ENCODE measurements around the gene TMTC2.

Gene TMTC2

DNA sequence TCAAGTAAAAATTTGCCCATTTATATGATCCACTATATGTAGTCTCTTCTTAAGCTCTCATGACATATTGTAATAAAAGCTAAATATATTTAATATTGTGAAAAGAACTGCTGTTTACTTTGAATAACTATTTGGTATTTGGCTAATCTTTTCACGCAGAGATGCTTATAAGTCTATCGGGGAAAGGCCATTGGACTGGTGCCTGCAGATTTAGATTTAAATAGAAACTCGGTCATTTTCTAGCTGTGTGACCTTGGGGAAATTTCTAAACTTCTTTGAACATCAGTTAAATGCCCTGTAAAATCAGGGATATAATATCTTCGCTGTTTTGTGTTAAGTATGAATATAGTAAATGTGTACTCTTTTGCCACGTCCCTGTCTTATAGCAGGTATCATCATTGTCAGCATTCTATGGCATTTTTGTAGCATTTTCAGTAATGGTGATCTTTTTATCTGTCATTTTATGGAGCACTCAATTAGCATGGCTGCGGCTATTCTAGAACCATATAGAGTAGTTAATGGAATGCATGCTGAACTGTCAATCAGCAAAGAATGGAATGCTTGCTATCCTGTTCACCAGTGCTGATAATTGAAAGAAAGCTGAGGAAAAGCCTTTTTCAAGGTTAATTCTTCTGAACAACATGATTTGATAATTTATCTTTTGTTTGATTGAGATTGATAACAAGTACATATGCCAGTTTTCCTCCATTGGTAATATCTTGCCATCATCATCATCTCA, 181.2 kb downstream of the TMTC2 start:
- TF ChIP-seq, protein P1, sequence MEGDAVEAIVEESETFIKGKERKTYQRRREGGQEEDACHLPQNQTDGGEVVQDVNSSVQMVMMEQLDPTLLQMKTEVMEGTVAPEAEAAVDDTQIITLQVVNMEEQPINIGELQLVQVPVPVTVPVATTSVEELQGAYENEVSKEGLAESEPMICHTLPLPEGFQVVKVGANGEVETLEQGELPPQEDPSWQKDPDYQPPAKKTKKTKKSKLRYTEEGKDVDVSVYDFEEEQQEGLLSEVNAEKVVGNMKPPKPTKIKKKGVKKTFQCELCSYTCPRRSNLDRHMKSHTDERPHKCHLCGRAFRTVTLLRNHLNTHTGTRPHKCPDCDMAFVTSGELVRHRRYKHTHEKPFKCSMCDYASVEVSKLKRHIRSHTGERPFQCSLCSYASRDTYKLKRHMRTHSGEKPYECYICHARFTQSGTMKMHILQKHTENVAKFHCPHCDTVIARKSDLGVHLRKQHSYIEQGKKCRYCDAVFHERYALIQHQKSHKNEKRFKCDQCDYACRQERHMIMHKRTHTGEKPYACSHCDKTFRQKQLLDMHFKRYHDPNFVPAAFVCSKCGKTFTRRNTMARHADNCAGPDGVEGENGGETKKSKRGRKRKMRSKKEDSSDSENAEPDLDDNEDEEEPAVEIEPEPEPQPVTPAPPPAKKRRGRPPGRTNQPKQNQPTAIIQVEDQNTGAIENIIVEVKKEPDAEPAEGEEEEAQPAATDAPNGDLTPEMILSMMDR (IDR thresholded peaks at IDR 0.05; ENCODE audit: low read length, missing control alignments): no peak
- H3K4me3 ChIP-seq (replicated peaks; ENCODE audit: low read depth, low read length): no peak overlapping the region
- DNase-seq (ENCODE audit: low read depth): no peak

DNA sequence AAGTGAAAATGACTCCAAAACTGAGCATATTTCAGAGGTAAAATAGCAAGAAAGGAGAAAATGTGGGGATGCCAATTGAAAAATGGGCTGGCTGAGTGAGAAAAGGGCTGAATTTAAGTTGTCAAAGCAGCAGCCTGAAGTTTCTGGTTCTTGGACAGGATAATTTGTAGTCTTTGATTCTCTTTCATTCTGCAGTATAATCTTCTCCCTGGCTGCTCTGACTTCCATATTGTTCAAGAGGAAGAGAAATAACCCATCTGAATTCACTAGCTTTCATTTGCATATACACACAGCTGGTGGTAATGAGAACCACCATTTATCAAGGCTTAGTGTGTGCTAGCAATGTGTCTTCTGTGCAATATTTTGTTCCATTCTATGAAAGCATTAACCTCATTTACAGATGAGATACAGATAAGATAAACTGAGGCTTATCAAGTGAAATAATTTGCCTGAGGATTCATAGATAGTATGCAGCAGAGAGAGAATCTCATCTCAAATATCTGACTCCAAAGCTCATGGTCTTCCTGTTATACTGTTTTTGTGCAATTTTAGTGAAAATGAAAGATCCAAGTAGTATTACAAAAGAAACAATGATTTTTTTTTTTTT, 184.2 kb downstream of the TMTC2 start:
- no peak overlapping the region for H3K4me3 ChIP-seq (replicated peaks; ENCODE audit: low read depth, low read length)
- TF ChIP-seq, protein P1 (IDR thresholded peaks at IDR 0.05; ENCODE audit: low read length, missing control alignments): no peak
- no peak for DNase-seq (ENCODE audit: low read depth)

DNA sequence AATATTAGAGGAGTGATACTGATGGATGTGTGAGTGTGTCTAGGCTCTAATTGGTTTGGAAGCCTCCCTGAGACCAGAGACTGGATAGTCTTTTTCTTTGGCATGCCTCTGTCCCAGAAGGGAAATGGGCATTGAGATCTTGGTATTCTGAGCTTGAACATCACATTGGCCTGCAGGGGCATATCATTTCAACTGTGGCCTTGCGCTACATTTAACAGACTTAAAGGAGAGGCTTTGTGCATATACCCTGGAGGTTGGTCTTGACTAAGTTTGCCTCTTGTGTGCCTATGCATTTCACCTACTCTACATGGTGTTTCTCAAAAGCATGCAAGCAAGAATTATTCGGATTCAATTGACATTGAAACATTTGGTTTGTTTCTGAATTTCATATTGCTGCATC, 185.4 kb downstream of the TMTC2 start:
- H3K4me3 ChIP-seq (replicated peaks; ENCODE audit: low read depth, low read length): no peak overlapping the region
- no peak for DNase-seq (ENCODE audit: low read depth)
- TF ChIP-seq, protein P1 (IDR thresholded peaks at IDR 0.05; ENCODE audit: low read length, missing control alignments): no peak

DNA sequence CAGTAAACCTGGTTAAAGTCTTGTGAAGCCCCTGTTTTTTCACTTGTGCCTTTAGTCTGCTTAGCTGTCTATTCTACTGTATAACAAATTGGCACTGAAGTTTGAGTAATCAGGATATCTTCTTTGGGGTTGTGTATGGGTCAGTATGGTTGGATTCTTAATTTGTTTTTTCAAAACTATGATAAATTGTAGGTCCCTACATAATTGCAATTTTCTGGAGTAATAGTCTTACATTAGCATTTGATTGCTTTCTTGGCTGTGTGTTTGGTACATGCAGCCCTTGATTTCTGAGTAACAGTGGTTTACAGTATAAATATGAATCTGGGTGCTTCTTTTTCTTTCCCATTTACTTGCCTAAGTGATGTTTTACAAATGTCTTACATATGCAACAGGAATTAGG, 186.6 kb downstream of the TMTC2 start:
- H3K4me3 ChIP-seq (replicated peaks; ENCODE audit: low read depth, low read length): no peak overlapping the region
- DNase-seq (ENCODE audit: low read depth): no peak
- TF ChIP-seq, protein P1 (IDR thresholded peaks at IDR 0.05; ENCODE audit: low read length, missing control alignments): no peak

DNA sequence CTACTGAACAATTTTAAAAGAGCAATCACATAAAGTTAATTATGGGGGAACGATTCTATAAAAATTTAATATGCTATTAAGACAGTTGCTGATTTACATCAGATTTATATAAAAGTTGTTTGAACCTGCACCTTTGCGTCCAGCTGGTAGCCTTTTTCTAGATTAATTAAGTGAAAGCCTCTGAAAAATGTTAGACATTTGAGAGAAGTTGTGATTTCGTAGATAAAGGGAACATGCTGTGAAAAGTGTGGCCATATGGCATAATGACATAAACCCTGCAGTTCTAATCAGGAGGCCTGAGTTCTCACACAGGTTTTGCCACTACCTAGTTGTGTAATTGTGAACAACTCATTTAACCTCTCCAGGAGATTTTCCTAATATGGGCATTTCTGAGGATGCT, 187.2 kb downstream of the TMTC2 start:
- TF ChIP-seq, protein P1 (IDR thresholded peaks at IDR 0.05; ENCODE audit: low read length, missing control alignments): no peak
- H3K4me3 ChIP-seq (replicated peaks; ENCODE audit: low read depth, low read length): no peak overlapping the region
- no peak for DNase-seq (ENCODE audit: low read depth)

DNA sequence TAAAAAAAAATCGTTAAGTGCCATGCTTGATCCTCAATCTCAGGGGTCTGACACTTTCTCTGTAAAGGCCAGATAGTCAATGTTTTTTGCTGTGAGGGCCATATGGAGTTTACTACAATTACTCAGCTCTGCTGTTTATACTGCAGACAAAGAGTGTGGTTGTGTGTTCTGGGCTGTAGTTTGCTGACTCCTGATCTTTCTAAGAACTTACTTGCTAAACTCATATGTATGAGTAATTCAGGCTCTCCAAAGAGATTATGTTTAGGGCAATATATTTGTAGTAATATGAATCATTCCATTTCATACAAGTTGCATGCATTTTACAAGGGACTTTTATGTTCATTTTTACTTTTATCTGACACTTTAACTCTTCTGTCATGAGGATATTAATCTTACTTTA, 188.2 kb downstream of the TMTC2 start:
- TF ChIP-seq, protein P1 (IDR thresholded peaks at IDR 0.05; ENCODE audit: low read length, missing control alignments): no peak
- H3K4me3 ChIP-seq (replicated peaks; ENCODE audit: low read depth, low read length): no peak overlapping the region
- DNase-seq (ENCODE audit: low read depth): peak; percentile 20

DNA sequence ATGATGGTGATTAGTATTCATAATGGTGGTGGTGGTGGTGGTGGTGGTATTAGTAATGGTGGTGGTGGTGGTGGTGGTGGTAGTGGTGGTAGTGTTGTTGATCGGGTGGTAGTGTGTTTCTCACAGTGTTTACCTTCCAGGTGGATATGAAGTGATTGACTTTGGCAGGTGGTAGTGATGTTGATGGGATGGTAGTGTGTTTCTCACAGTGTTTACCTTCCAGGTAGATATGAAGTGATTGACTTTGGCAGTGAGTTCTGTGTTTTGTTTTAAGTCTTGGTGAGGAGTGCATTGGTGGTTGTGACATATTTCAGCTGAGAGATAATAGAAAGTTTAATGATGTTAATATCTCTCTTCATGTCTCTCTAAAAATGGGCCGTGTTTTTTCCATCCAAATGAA, 189.4 kb downstream of the TMTC2 start:
- H3K4me3 ChIP-seq (replicated peaks; ENCODE audit: low read depth, low read length): no peak overlapping the region
- TF ChIP-seq, protein P1 (IDR thresholded peaks at IDR 0.05; ENCODE audit: low read length, missing control alignments): no peak
- no peak for DNase-seq (ENCODE audit: low read depth)

Measured in fibroblast of pulmonary artery (primary cell).